ENCODE results near the gene COL6A1.

Gene COL6A1

DNA sequence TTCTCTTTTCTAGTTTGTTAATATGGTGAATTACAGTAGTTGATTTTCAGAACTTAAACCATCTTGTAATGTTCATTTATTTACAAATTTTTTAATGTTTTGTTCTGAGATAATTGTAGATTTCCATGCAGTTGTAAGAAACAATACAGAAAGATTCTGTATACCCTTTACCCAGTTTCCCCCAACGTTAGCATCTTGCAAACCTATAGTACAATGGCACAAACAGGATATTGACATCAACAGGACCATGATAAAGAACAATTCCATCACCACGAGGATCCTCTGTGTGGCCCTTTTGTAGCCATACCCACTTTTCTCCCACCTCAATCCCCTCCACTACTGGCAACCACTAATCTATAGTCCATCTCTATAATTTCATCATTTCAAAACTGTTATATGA, 33.3 kb downstream of the COL6A1 start:
- TF ChIP-seq ZNF274 (IDR thresholded peaks at IDR 0.05; ENCODE audit: low read depth, low read length): no peak
- H3K4me3 ChIP-seq (ENCODE audit: low read length): no peak overlapping the region

DNA sequence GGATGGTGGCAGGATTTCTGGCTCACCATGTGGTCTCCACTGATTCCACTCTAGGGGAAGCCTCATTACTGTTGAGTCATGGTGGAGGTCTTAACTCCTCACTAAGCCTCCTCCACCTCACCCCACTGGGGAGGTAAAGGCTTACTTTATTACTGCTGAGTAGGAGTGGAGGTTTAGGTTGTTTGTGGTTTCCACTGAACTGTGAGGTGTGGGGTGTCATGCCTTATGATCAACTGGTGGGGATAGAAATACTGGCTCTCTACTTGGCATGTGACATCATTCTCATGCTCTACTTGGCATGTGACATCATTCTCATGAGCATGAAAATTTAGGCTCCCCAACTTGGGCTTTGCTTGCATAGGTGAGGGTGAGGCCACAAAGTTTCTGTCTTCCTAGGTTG, 35.6 kb downstream of the COL6A1 start:
- no peak for TF ChIP-seq ZNF274 (IDR thresholded peaks at IDR 0.05; ENCODE audit: low read depth, low read length)
- H3K4me3 ChIP-seq (ENCODE audit: low read length): no peak overlapping the region

DNA sequence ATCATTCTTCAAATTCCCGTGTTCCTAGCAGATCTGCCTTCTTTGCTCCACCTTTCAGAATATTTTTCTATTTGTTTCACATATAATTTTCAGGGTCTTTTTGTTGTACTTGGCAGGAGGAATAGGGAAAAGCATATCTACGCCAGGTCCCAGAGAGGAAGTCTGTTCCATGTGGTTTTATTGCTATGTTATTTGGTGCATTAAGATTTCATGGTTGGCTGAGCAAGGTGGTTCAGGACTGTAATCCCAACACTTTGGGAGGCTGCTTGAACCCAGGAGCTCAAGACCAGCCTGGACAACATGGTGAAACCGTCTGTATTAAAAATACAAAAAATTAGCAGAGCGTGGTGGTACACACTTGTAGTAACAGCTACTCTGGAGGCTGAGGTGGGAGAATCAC, 36.1 kb downstream of the COL6A1 start:
- no peak overlapping the region for H3K4me3 ChIP-seq (ENCODE audit: low read length)
- TF ChIP-seq ZNF274 (IDR thresholded peaks at IDR 0.05; ENCODE audit: low read depth, low read length): no peak

DNA sequence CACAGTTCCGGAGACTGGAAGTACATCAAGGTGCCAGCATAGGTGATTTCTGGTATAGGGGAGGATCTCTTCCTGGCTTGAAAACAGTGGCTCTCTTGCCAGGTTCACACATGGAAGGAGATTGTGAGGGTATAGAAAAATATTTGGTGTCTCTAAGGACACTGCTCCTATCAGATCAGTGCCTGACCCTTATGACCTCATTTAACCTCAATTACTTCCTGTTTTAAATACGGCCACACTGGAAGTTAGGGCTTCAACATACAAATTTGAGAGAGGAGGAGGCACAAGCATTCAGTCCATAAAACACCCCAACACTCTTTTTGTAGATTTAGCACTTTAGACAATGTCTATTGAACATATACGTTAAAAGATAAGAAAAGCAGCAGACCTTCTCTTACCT, 37.0 kb downstream of the COL6A1 start:
- TF ChIP-seq ZNF274 (IDR thresholded peaks at IDR 0.05; ENCODE audit: low read depth, low read length): no peak

DNA sequence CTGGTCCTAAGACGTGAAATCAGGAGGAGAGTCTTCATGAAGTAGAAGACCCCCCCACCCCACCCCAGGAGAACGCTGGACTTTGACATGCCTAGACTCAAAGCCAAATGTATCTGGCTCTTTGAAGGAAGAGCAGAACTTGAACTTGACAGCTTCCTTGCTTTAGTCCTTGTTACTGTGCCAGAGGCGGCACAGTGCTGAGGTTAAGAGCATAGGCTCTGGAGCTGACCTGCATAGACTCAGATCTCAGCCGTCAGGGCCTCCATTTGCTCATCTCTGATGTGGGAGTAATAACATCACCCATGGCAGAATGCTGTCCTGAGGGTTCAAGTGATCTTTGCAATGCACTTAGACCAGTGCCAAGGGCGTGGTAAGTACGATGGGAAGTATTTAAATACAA, 39.0 kb downstream of the COL6A1 start:
- H3K4me3 ChIP-seq (ENCODE audit: low read length): no peak overlapping the region
- no peak for TF ChIP-seq ZNF274 (IDR thresholded peaks at IDR 0.05; ENCODE audit: low read depth, low read length)

More for the DNA sequence above, 37.0 kb downstream of the COL6A1 start:
- H3K4me3 ChIP-seq (ENCODE audit: low read length): no peak overlapping the region

DNA sequence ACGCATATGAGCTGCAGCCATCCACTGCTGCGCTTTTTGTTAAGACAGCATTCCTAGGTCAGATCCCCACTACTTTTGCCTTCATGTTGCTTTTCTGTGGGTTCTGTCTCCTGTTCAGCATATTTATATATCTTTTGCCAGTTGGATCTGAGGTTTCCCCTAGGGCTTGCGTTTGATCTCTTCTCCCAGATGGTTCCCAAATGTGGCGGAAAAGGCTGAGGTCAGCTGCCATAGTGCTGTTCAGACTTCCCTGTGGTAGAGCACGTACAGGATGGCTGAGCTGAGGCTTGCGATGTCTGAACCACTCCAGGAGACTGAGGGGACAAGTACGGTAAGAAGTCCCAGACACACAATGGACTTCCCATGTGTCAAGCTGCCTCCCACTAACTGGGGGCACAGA, 39.8 kb downstream of the COL6A1 start:
- H3K4me3 ChIP-seq (ENCODE audit: low read length): no peak overlapping the region
- TF ChIP-seq ZNF274 (IDR thresholded peaks at IDR 0.05; ENCODE audit: low read depth, low read length): no peak

DNA sequence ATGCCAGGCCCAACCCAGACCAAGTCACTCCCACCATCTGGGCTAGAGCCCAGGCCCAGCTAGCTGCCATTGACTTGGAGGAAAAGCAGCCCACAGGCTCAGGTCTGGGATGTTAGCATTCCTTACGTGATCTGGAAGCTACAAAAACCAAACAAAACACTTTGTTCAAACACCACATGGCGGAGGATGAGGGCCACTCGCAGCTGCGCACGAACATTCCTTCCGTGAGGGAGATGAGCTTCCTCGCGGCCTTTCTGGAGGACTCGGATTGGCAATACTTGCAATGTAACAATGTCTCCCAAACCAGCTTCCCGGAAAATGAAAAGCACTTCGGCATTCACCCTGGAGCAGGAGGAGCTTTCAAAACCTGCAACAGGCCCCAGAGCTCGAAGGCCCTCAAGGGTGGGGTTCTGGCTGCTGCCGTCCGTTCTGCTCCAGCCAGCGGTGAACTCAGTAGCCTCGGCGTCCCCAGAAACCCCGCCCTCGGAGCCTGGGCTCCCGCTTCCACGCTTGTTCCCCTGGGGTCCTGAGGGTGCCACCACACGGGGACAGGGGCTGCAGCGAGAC, 40.5 kb downstream of the COL6A1 start:
- TF ChIP-seq ZNF274 (IDR thresholded peaks at IDR 0.05; ENCODE audit: low read depth, low read length): no peak
- no peak overlapping the region for H3K4me3 ChIP-seq (ENCODE audit: low read length)

DNA sequence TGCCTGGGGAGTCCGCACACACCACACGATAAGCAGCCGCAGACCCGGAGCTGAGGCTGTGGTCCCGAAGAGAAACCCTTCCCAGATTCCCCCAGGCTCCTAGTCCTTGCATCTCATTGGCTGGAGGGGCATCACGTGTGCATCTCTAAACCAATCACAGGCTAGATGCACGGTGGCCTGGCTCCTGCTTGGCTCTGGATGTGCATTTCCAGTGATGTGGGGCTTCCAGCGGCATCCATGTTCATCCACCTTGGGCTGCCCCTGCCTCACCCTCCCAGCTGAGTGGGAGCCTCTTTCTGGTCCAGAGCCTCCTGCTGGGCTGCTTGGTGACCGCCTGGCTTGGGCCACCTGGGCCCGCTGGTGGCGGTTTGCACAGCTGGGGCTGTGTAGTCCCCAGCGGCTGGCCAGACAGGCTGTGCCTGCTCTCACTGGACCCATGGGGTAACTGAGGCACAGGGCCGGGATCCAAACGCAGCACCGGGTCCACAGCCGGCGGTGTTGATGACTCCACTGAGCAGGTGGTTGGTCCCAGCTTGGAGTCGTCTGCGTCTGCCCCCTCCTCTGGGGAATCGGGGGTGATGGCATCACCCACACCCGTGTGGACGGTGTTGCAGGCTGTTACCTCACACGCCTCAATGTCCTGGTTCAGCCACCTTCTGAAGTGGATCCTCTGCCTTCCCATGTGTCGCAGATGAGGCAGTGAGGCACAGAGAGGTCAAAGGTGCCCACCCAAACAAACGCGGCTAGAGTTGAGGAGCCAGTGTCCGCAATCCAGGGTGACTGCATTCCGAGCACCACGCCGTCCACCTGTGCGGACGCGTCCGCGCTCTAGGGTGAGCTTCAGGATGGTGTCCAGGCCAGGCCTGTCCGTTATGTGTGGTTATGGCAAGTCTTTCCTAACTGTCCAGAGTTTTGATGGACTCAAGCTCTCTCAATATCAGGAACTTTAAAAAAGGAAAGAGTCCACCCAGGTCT, 41.3 kb downstream of the COL6A1 start:
- H3K4me3 ChIP-seq (ENCODE audit: low read length): no peak overlapping the region
- TF ChIP-seq ZNF274 (IDR thresholded peaks at IDR 0.05; ENCODE audit: low read depth, low read length): no peak

DNA sequence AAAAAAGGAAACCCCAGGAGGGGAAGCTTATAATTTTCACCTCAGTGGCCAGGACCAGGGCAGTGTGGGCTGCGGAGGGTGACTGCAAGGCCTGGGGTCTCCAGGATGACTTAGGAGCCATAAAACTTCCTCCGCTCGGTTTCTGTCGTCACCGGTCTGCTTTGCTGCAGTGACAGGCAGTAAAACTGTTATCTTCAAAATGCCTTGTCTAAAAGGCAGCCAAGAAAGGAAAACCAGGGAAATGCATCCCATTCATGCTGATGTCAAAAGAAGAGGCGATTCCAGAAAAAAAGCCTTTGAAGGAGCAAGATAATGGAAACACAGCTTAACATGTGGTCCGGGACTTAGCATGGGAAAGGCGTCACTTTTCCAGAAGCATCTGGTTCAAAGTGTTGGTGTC, 42.0 kb downstream of the COL6A1 start:
- H3K4me3 ChIP-seq (ENCODE audit: low read length): no peak overlapping the region
- TF ChIP-seq ZNF274 (IDR thresholded peaks at IDR 0.05; ENCODE audit: low read depth, low read length): no peak

DNA sequence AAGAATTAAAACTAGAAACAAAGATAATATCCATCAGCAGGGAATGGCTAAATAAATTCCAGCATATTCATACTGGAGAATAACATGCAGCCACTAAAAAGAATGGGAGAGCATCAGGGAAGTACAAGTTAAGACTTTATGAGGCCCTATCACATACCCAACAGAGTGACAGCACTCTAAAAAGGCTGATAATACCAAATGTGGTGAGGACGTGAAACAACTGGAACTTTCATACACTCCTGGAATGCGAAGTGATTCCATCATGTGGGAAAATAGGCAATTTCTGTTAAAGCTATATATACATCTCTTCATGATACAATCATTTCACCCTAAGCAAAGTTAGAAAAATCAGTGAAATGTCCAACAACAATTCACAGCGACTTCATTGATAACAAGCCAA, 42.6 kb downstream of the COL6A1 start:
- no peak overlapping the region for H3K4me3 ChIP-seq (ENCODE audit: low read length)
- TF ChIP-seq ZNF274 (IDR thresholded peaks at IDR 0.05; ENCODE audit: low read depth, low read length): no peak

DNA sequence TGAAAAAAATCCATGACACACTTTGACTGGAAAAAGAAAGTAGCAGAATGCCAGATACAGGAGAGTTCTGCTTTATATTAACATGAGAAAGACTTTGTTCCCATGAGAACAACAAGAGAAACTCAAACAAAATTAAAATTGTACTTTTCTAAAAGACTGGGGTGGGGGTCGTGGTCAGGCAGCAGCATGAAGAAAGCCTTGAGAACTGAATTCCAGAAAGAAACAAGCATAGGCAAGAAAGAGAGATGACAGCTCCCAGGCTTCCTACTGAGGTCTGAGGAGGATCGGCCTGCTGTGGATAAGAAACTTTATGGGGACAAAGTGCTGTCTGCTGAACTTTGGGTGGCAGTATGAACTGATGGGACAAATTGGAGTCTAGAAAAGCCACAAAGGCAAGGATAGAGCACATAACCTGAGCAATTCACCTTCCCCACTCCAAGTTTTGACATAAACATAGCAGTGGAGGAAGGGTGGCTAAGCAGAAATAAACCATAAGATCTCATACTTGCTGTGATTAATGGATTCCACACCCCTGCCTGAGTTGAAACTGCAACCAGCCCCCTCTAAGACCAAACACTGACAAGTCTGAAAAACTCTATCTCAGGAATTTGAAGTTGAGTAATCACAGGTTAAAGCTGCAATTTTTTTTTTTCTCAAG, 43.7 kb downstream of the COL6A1 start:
- no peak overlapping the region for H3K4me3 ChIP-seq (ENCODE audit: low read length)
- no peak for TF ChIP-seq ZNF274 (IDR thresholded peaks at IDR 0.05; ENCODE audit: low read depth, low read length)

DNA sequence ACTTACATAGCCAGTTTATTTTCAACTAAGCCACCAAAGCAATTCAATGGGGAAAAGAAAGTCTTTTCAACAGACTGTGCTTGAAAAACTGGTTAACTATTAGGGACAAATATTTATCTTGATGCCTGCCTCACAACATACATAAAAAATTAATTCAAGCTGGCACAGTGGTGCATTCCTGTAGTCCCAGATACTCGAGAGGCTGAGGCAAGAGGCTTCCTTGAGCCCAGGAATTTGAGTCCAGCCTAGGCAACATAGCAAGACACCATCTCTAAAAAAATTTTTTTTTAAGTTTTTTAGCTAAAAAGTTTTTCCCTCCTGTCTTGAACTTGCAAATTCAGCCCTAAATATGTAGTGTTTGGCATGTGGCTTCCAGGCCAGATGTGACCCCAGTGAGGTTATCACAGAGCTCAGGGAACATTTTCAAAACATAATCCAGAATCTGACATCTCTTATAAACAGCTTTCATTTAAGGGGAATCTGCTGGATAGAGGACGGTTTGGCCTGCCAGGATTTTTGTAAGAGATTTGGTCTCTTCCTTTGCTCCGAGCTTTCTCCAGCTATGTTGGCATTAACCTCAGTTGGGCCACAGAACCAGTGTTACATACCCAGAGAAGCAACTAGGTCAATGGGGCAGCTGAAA, 46.4 kb downstream of the COL6A1 start:
- TF ChIP-seq ZNF274 (IDR thresholded peaks at IDR 0.05; ENCODE audit: low read depth, low read length): no peak
- H3K4me3 ChIP-seq (ENCODE audit: low read length): no peak overlapping the region

DNA sequence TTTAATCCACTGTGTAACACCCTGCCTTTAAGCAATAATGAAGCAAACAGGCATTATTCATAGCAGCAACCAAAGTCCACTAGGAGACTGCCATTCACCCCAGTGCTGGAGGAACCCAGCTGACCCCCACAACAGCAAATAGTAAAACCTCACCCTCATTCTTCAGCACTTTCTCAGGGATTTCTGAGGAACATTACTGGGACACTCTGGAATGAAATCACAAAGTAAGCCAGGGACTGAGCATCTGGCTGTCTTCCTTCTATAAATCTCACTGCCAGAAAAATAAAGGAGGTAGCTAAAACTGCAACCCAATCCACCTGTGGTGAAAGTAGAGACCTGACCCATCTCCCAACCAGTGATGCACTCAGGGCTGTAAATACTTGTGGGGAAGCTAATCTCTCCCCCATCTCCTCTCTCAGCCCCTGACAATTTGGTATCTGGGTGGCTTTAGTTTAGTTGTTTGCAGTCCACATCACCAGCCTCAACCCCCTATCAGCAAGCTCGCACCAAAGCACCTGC, 47.1 kb downstream of the COL6A1 start:
- no peak overlapping the region for H3K4me3 ChIP-seq (ENCODE audit: low read length)
- TF ChIP-seq ZNF274 (IDR thresholded peaks at IDR 0.05; ENCODE audit: low read depth, low read length): no peak

Data from GM08714 (cell line).